Activated naive CD4-positive, alpha-beta T cell treated with anti-CD3 and anti-CD28 coated beads, Interleukin-2, amount 10 ng/mL, durations not matched to agents 7 days and 5 days (primary cell): Measurements from ENCODE around the gene CPNE5.

ENCODE experiments used
- CTCF ChIA-PET: fragments of 350-600 bp; sonication (Branson Sonifier 250); formaldehyde crosslinking; loops from one replicate; lab custom pipeline; 2021; ENCODE audit warnings: antibody characterized with exemption; lab: Charles Lee
- DNase-seq: peaks from one replicate; pipeline ENCODE4 v3.0.0-alpha.2; 2020
- H3K27ac Mint-ChIP-seq: one replicate; pipeline ENCODE4 v1.8.0; 2021; ENCODE audit warnings: mild to moderate bottlenecking, moderate library complexity, mixed read lengths
- H3K27me3 Mint-ChIP-seq: one replicate; pipeline ENCODE4 v1.8.0; 2021; ENCODE audit warnings: mild to moderate bottlenecking, mixed read lengths
- H3K36me3 Mint-ChIP-seq: one replicate; pipeline ENCODE4 v1.8.0; 2021; ENCODE audit warnings: mixed read lengths
- H3K4me1 Mint-ChIP-seq: one replicate; pipeline ENCODE4 v1.8.0; 2021; ENCODE audit warnings: mixed read lengths
- H3K4me3 Mint-ChIP-seq: one replicate; pipeline ENCODE4 v1.8.0; 2021; ENCODE audit warnings: mild to moderate bottlenecking, moderate library complexity, mixed read lengths
- H3K9me3 Mint-ChIP-seq: one replicate; pipeline ENCODE4 v1.8.0; 2021; ENCODE audit warnings: mixed read lengths

CPNE5 gene

GRCh38 chr6:36758516-36759147, 80.6 kb downstream of the CPNE5 start:
- H3K4me1 Mint-ChIP-seq: peaks cover 52% of the 10 kb centered on the region

GRCh38 chr6:36757943-36758508, 81.2 kb downstream of the CPNE5 start:
- Mint-ChIP-seq H3K4me1 (peaks cover 58% of the 10 kb centered on the region), H3K27me3 (peaks cover 9% of the 10 kb centered on the region), H3K27ac (peak overlapping the region; percentile 12), H3K36me3 (no peaks in the 10 kb centered on the region), H3K4me3 (no peak overlapping the region), H3K9me3 (no peaks in the 10 kb centered on the region)
- DNase-seq: no peak
- CTCF ChIA-PET: interaction anchor here (0.9 to 19.5 kb wide), 15 partner anchors 8 to 456 kb away, joined by 3 to 488 read pairs (median 7); partner anchors contain the start of gene CDKN1A

More at GRCh38 chr6:36758516-36759147, 80.6 kb downstream of the CPNE5 start:
- Mint-ChIP-seq H3K27ac (peak overlapping the region; percentile 12), H3K9me3 (no peaks in the 10 kb centered on the region), H3K4me3 (no peak overlapping the region), H3K27me3 (peaks cover 9% of the 10 kb centered on the region), H3K36me3 (no peaks in the 10 kb centered on the region)
- no peak for DNase-seq
- CTCF ChIA-PET: interaction anchor here (0.9 to 19.5 kb wide), 34 partner anchors 7 to 456 kb away, joined by 3 to 488 read pairs (median 5); partner anchors contain the start of gene CDKN1A

- CTCF ChIA-PET: interaction anchor here (0.6 to 19.5 kb wide), 7 partner anchors 9 to 142 kb away, joined by 3 to 488 read pairs (median 30); no protein-coding TSS in a partner anchor
- H3K27me3 Mint-ChIP-seq: peaks cover 9% of the 10 kb centered on the region
- peak overlapping the region; percentile 40 for H3K27ac Mint-ChIP-seq
- DNase-seq: peak; percentile 37
- H3K9me3 Mint-ChIP-seq: no peaks in the 10 kb centered on the region
- H3K4me1 Mint-ChIP-seq: peaks cover 67% of the 10 kb centered on the region
- no peak overlapping the region for H3K4me3 Mint-ChIP-seq
- H3K36me3 Mint-ChIP-seq: no peaks in the 10 kb centered on the region
Observed at GRCh38 chr6:36757206-36757605, 82.0 kb downstream of the CPNE5 start.

GRCh38 chr6:36756786-36757185, 82.5 kb downstream of the CPNE5 start:
- Mint-ChIP-seq H3K4me3 (no peak overlapping the region), H3K4me1 (peaks cover 71% of the 10 kb centered on the region), H3K9me3 (no peaks in the 10 kb centered on the region), H3K27ac (peak overlapping the region; percentile 83), H3K27me3 (peaks cover 9% of the 10 kb centered on the region), H3K36me3 (no peaks in the 10 kb centered on the region)
- CTCF ChIA-PET: interaction anchor here (0.6 to 19.5 kb wide), 5 partner anchors 8 to 141 kb away, joined by 3 to 488 read pairs (median 9); no protein-coding TSS in a partner anchor
- no peak for DNase-seq

- peak; percentile 76 for DNase-seq
- Mint-ChIP-seq H3K9me3 (no peaks in the 10 kb centered on the region), H3K4me1 (peaks cover 77% of the 10 kb centered on the region), H3K27me3 (peaks cover 9% of the 10 kb centered on the region), H3K27ac (peak overlapping the region; percentile 83), H3K36me3 (no peaks in the 10 kb centered on the region), H3K4me3 (peak overlapping the region; percentile 8)
- CTCF ChIA-PET: interaction anchor here (0.9 to 19.5 kb wide), 9 partner anchors 21 to 140 kb away, joined by 3 to 488 read pairs (median 6); partner anchors contain the start of gene CDKN1A
Observed at GRCh38 chr6:36755435-36756348, 83.6 kb downstream of the CPNE5 start.

GRCh38 chr6:36754582-36755434, 84.4 kb downstream of the CPNE5 start:
- H3K4me3 Mint-ChIP-seq: peak overlapping the region; percentile 8
- H3K36me3 Mint-ChIP-seq: peaks cover 2% of the 10 kb centered on the region
- H3K27ac Mint-ChIP-seq: peak overlapping the region; percentile 83
- no peak for DNase-seq
- H3K4me1 Mint-ChIP-seq: peaks cover 77% of the 10 kb centered on the region
- H3K27me3 Mint-ChIP-seq: peaks cover 9% of the 10 kb centered on the region
- H3K9me3 Mint-ChIP-seq: peaks cover 8% of the 10 kb centered on the region
- CTCF ChIA-PET: interaction anchor here (0.9 to 5.1 kb wide), 9 partner anchors 11 to 263 kb away, joined by 3 to 29 read pairs (median 6); partner anchors contain the start of gene CDKN1A

GRCh38 chr6:36753671-36754405, 85.4 kb downstream of the CPNE5 start:
- Mint-ChIP-seq H3K9me3 (peaks cover 13% of the 10 kb centered on the region), H3K4me1 (peaks cover 71% of the 10 kb centered on the region), H3K27ac (peak overlapping the region; percentile 70), H3K36me3 (peaks cover 5% of the 10 kb centered on the region), H3K27me3 (no peaks in the 10 kb centered on the region), H3K4me3 (no peak overlapping the region)
- no peak for DNase-seq
- CTCF ChIA-PET: interaction anchor here (0.6 to 5.1 kb wide), 6 partner anchors 12 to 264 kb away, joined by 3 to 29 read pairs (median 6); no protein-coding TSS in a partner anchor

GRCh38 chr6:36752886-36753506, 86.2 kb downstream of the CPNE5 start:
- Mint-ChIP-seq H3K36me3 (peaks cover 9% of the 10 kb centered on the region), H3K4me1 (peaks cover 66% of the 10 kb centered on the region), H3K4me3 (no peak overlapping the region), H3K27me3 (peaks cover 5% of the 10 kb centered on the region), H3K27ac (peak overlapping the region; percentile 85), H3K9me3 (peaks cover 16% of the 10 kb centered on the region)
- DNase-seq: no peak
- CTCF ChIA-PET: interaction anchor here (1.4 to 5.1 kb wide), 5 partner anchors 13 to 265 kb away, joined by 5 to 29 read pairs (median 6); no protein-coding TSS in a partner anchor

- Mint-ChIP-seq H3K9me3 (peaks cover 16% of the 10 kb centered on the region), H3K36me3 (peaks cover 9% of the 10 kb centered on the region), H3K27ac (peak overlapping the region; percentile 85), H3K27me3 (peaks cover 8% of the 10 kb centered on the region), H3K4me1 (peaks cover 62% of the 10 kb centered on the region), H3K4me3 (no peak overlapping the region)
- DNase-seq: no peak
- CTCF ChIA-PET: interaction anchor here (1.3 to 5.1 kb wide), 4 partner anchors 31 to 266 kb away, joined by 3 to 29 read pairs (median 8); no protein-coding TSS in a partner anchor
Observed at GRCh38 chr6:36752187-36752885, 86.9 kb downstream of the CPNE5 start.

- H3K4me3 Mint-ChIP-seq: no peak overlapping the region
- CTCF ChIA-PET: interaction anchor here (1.3 to 5.1 kb wide), 2 partner anchors 69 to 136 kb away, joined by 3 to 29 read pairs; no protein-coding TSS in a partner anchor
- H3K4me1 Mint-ChIP-seq: peaks cover 56% of the 10 kb centered on the region
- no peak for DNase-seq
- H3K36me3 Mint-ChIP-seq: peaks cover 9% of the 10 kb centered on the region
- H3K27ac Mint-ChIP-seq: peak overlapping the region; percentile 85
- peaks cover 10% of the 10 kb centered on the region for H3K27me3 Mint-ChIP-seq
- peaks cover 16% of the 10 kb centered on the region for H3K9me3 Mint-ChIP-seq
Observed at GRCh38 chr6:36751833-36752186, 87.4 kb downstream of the CPNE5 start.

- H3K27me3 Mint-ChIP-seq: peaks cover 17% of the 10 kb centered on the region
- no peak for DNase-seq
- CTCF ChIA-PET: interaction anchor here (0.7 to 5.1 kb wide), 3 partner anchors 8 to 136 kb away, joined by 3 to 29 read pairs (median 3); no protein-coding TSS in a partner anchor
- H3K36me3 Mint-ChIP-seq: peaks cover 9% of the 10 kb centered on the region
- no peak overlapping the region for H3K4me3 Mint-ChIP-seq
- peaks cover 49% of the 10 kb centered on the region for H3K4me1 Mint-ChIP-seq
- no peak overlapping the region for H3K27ac Mint-ChIP-seq
- H3K9me3 Mint-ChIP-seq: peaks cover 16% of the 10 kb centered on the region
Observed at GRCh38 chr6:36751091-36751490, 88.2 kb downstream of the CPNE5 start.
